ENCODE data around the gene GRK3.

- TF ChIP-seq CTCF (IDR thresholded peaks at IDR 0.05), result peak in 1 of 6 experiments; percentile 10
- no peak for TF ChIP-seq POLR2A (IDR thresholded peaks at IDR 0.05)
These were observed 184.2 kb downstream of the GRK3 start for GRCh38 chr22:25748704-25749103.

All from Peyer's patch (tissue), 4 donors.